ENCODE measurements around the gene WNT7B. TPM values are rescaled to one million over a fixed set of nuclear protein-coding genes. Genes with fewer than 3 reads are reported as not detected.

The WNT7B gene
- total RNA-seq, 1 donor from 2014 or later = 1.8 TPM

GRCh38 chr22:45877036-45877380 lies 100.0 kb downstream of the WNT7B start:
- TF ChIP-seq CTCF (IDR thresholded peaks at IDR 0.05) (no peak), EZH2phosphoT487 (IDR thresholded peaks at IDR 0.05) (no peak), EZH2 (IDR thresholded peaks at IDR 0.05) (no peak)
- peaks cover 2% of the 10 kb centered on the region for H3K36me3 Mint-ChIP-seq
- Histone ChIP-seq H3K79me2 (ENCODE audit: low read depth) (no peaks in the 10 kb centered on the region), H3K27me3 (peaks cover 32% of the 10 kb centered on the region), H2AFZ (replicated peaks) (no peak overlapping the region), H3K9me3 (ENCODE audit: low read depth) (no peaks in the 10 kb centered on the region), H4K20me1 (ENCODE audit: low read depth) (no peaks in the 10 kb centered on the region), H3K4me3 (no peak overlapping the region), H3K4me2 (no peak overlapping the region), H3K27ac (no peak overlapping the region), H3K36me3 (no peaks in the 10 kb centered on the region), H3F3A (ENCODE audit: low read depth) (peaks cover 13% of the 10 kb centered on the region), H3K4me1 (peaks cover 40% of the 10 kb centered on the region), H3K9ac (no peak overlapping the region)
- H3K4me1 Mint-ChIP-seq = peaks cover 48% of the 10 kb centered on the region
- DNase-seq (ENCODE audit: low spot score) = no peak
- peaks cover 11% of the 10 kb centered on the region for H3K27me3 Mint-ChIP-seq (ENCODE audit: insufficient read depth, low read depth)
- no peak overlapping the region for H3K27ac Mint-ChIP-seq
- no peak overlapping the region for H3K4me3 Mint-ChIP-seq
- peaks cover 27% of the 10 kb centered on the region for H3K9me3 Mint-ChIP-seq

- Histone ChIP-seq H3K27ac (no peak overlapping the region), H3K27me3 (peaks cover 25% of the 10 kb centered on the region), H3K9me3 (ENCODE audit: low read depth) (no peaks in the 10 kb centered on the region), H4K20me1 (ENCODE audit: low read depth) (no peaks in the 10 kb centered on the region), H3K4me1 (peaks cover 40% of the 10 kb centered on the region), H3K4me2 (no peak overlapping the region), H3F3A (ENCODE audit: low read depth) (peaks cover 13% of the 10 kb centered on the region), H2AFZ (replicated peaks) (no peak overlapping the region), H3K36me3 (no peaks in the 10 kb centered on the region), H3K79me2 (ENCODE audit: low read depth) (no peaks in the 10 kb centered on the region), H3K4me3 (no peak overlapping the region), H3K9ac (no peak overlapping the region)
- Mint-ChIP-seq H3K36me3 (peaks cover 2% of the 10 kb centered on the region), H3K9me3 (peaks cover 27% of the 10 kb centered on the region), H3K4me1 (peaks cover 43% of the 10 kb centered on the region), H3K27ac (no peak overlapping the region), H3K27me3 (ENCODE audit: insufficient read depth, low read depth) (peaks cover 11% of the 10 kb centered on the region), H3K4me3 (no peak overlapping the region)
- no peak for DNase-seq (ENCODE audit: low spot score)
- TF ChIP-seq EZH2 (IDR thresholded peaks at IDR 0.05) (no peak), EZH2phosphoT487 (IDR thresholded peaks at IDR 0.05) (no peak), CTCF (IDR thresholded peaks at IDR 0.05) (no peak)
These were observed 100.6 kb downstream of the WNT7B start for GRCh38 chr22:45876136-45877035.

GRCh38 chr22:45872659-45873263 lies 104.2 kb downstream of the WNT7B start:
- no peak overlapping the region for H3K27ac ChIP-seq
- H3K9ac ChIP-seq = no peak overlapping the region
- H3K36me3 Mint-ChIP-seq = peaks cover 6% of the 10 kb centered on the region
- no peak overlapping the region for H3K4me3 Mint-ChIP-seq
- peaks cover 30% of the 10 kb centered on the region for H3K9me3 Mint-ChIP-seq
- H3K4me1 Mint-ChIP-seq = peaks cover 42% of the 10 kb centered on the region
- H3F3A ChIP-seq (ENCODE audit: low read depth) = peaks cover 6% of the 10 kb centered on the region
- H3K4me3 ChIP-seq = no peak overlapping the region
- H3K79me2 ChIP-seq (ENCODE audit: low read depth) = no peaks in the 10 kb centered on the region
- H2AFZ ChIP-seq (replicated peaks) = no peak overlapping the region
- peaks cover 45% of the 10 kb centered on the region for H3K27me3 ChIP-seq
- peaks cover 11% of the 10 kb centered on the region for H4K20me1 ChIP-seq (ENCODE audit: low read depth)
- no peaks in the 10 kb centered on the region for H3K9me3 ChIP-seq (ENCODE audit: low read depth)
- peaks cover 12% of the 10 kb centered on the region for H3K27me3 Mint-ChIP-seq (ENCODE audit: insufficient read depth, low read depth)
- no peak overlapping the region for H3K4me2 ChIP-seq
- peaks cover 24% of the 10 kb centered on the region for H3K4me1 ChIP-seq
- DNase-seq (ENCODE audit: low spot score) = no peak
- no peak for TF ChIP-seq CTCF (IDR thresholded peaks at IDR 0.05)
- TF ChIP-seq EZH2 (IDR thresholded peaks at IDR 0.05) = no peak
- no peak for TF ChIP-seq EZH2phosphoT487 (IDR thresholded peaks at IDR 0.05)
- H3K27ac Mint-ChIP-seq = no peak overlapping the region
- H3K36me3 ChIP-seq = no peaks in the 10 kb centered on the region

Measured in neural progenitor cell (in vitro differentiated cells).